Gastrocnemius medialis (tissue), 4 donors: Measurements from ENCODE around the gene KLF15. TPM values are rescaled to one million over a fixed set of nuclear protein-coding genes. Genes with fewer than 3 reads are reported as not detected.

Experiments
- ATAC-seq, 2 donors: fragments of 150-250 bp; one replicate each; pipeline ENCODE4 v1.9.1; 2016
- DNase-seq, 2 donors: peaks; one replicate each; pipeline ENCODE4 v3.0.0-alpha.2; 2019
- H3K27ac ChIP-seq, 4 donors: fragments of 200-600 bp; sonication (generic); 1 replicate in 1 of 4; 2 replicates in 3 of 4; pipeline ENCODE4 v1.5.1; 2016 to 2018; ENCODE audit warnings: mild to moderate bottlenecking in 2 of 4, moderate library complexity in 1 of 4
- H3K27me3 ChIP-seq, 3 donors: fragments of 200-600 bp; sonication (generic) in 2 of 3; 1 replicate in 1 of 3; 2 replicates in 2 of 3; pipeline versions ENCODE4 v1.5.1 to v1.6.0; 2016 to 2019; ENCODE audit warnings: mild to moderate bottlenecking in 1 of 3, moderate library complexity in 1 of 3
- H3K36me3 ChIP-seq, 2 donors: fragments of 200-600 bp; sonication (generic) in 1 of 2; one replicate each; pipeline ENCODE4 v1.5.1; 2017 to 2018
- H3K4me1 ChIP-seq, 2 donors: fragments of 200-600 bp; sonication (generic) in 1 of 2; one replicate each; pipeline ENCODE4 v1.5.1; 2016 to 2017; ENCODE audit warnings: mild to moderate bottlenecking in 2 of 2
- H3K4me3 ChIP-seq, 4 donors: fragments of 200-600 bp; sonication (generic) in 3 of 4; 1 replicate in 1 of 4; 2 replicates in 3 of 4; pipeline ENCODE4 v1.5.1; 2016 to 2019; ENCODE audit warnings: mild to moderate bottlenecking in 2 of 4
- H3K9me3 ChIP-seq, 3 donors: fragments of 200-600 bp; sonication (generic) in 2 of 3; 1 replicate in 1 of 3; 2 replicates in 2 of 3; pipeline ENCODE4 v1.5.1; 2016 to 2019
- CTCF ChIP-seq, 5 experiments: fragments of 450-650 bp in 3 of 5; fragments of 200-600 bp in 2 of 5; sonication (generic) in 2 of 5; IDR thresholded peaks in 4 of 5; conservative IDR thresholded peaks in 1 of 5; 1 replicate in 4 of 5; 2 replicates in 1 of 5; pipeline ENCODE4 v1.5.1; 2016 to 2019; ENCODE audit warnings: antibody characterized with exemption in 5 of 5, mild to moderate bottlenecking in 3 of 5, moderate library complexity in 3 of 5
- POLR2A ChIP-seq, 2 donors: fragments of 450-650 bp; IDR thresholded peaks; one replicate each; pipeline ENCODE4 v1.6.1; 2017; ENCODE audit warnings: antibody characterized with exemption in 2 of 2, mild to moderate bottlenecking in 2 of 2, moderate library complexity in 2 of 2
- in situ Hi-C, 4 donors: fragments of 200-750 bp; cut with MboI; loops; one replicate each; pipeline versions ENCODE4 v1.15.0 to v1.8.0; 2017; ENCODE audit warnings: low sequenced_read_pairs in 4 of 4
- intact Hi-C: fragments of 100-400 bp; cut with DNase I; formaldehyde crosslinking; loops from one replicate; pipeline ENCODE4 v1.15.1; 2023; ENCODE audit warnings: low total_unique reads
- total RNA-seq, 4 donors: library from RNA; depleted of rRNA; stranded (reverse); fragments of >200 nt; gene quantifications; one replicate each; pipeline versions ENCODE4 v1.1.0 to v1.2.3, GENCODE V29; 2016

Gene KLF15
- total RNA-seq, 4 donors from 2014 or later, result 75.1 to 157 (median 106) TPM

DNA sequence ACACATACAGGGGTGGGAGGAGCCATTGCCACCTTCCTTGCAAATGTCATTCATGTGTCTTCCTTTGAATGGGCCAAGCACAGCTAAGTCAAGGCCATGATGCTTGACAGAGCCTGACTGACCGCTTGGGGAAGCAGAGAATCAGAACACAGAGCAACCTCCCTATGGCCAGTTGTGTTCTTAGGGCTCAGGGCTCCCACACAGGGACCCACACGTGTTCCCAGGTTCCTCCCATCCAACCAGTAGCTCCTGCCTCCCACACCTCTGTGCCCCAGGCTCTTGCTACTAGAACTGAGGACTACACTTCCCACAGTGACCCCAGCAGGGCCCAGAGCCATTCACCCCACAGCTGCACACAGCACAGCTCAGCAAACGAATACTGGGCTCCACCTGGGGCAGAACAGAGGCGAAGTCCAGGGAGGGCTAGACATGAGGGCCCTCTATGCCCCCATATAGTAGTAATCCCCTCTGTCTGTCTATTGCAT is 42.9 kb downstream of the KLF15 start:
- ATAC-seq, result no peak
- no peak for TF ChIP-seq CTCF (IDR thresholded peaks at IDR 0.05 in 4 of 5, conservative IDR thresholded peaks at IDR 0.05 in 1 of 5)
- no peak for TF ChIP-seq POLR2A (IDR thresholded peaks at IDR 0.05)
- no peak overlapping the region for H3K27ac ChIP-seq
- H3K4me3 ChIP-seq, result no peak overlapping the region
- no peaks in the 10 kb centered on the region for H3K36me3 ChIP-seq
- intact Hi-C loops (no loop called here), in situ Hi-C loops (no loop called here)
- H3K9me3 ChIP-seq, result no peaks in the 10 kb centered on the region
- no peaks in the 10 kb centered on the region for H3K27me3 ChIP-seq
- H3K4me1 ChIP-seq, result no peaks in the 10 kb centered on the region
- no peak for DNase-seq

DNA sequence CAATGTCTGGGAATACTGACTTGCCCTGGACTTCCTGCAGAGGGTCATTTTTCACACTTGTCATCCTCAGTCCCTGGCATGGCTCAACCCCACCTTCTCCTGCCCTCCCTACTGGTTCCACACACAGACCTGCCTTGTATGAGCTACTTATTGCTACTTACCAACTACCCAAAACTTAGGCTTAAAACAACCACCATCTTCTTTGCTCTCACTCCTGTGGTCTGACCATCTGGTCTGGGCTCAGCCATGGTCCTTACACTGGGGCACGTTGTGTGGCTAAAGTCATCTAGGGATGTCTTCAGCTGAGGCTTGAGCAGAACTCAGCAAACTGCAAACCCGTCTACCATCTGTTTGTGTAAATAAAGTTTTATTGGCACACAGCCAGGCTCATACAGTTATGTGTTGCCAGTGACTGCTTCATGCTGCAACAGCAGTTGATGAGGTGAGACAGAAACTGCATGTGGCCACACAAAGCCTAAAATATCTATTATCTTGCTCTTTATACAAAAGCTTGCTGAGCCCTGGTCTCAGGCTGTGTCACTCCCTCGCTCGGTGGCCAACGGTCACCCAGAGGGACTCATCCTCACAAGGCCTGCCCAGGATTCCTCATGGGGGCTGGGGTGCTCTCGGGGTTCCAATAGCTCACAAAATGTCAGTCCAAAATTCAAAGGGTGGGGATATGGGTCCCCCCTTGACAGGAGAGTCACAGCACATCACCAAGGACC is 43.5 kb downstream of the KLF15 start:
- Histone ChIP-seq H3K4me1 (no peaks in the 10 kb centered on the region), H3K27ac (no peak overlapping the region), H3K36me3 (no peaks in the 10 kb centered on the region), H3K4me3 (no peak overlapping the region), H3K9me3 (no peaks in the 10 kb centered on the region), H3K27me3 (no peaks in the 10 kb centered on the region)
- intact Hi-C loops (no loop called here), in situ Hi-C loops (no loop called here)
- DNase-seq, result no peak
- ATAC-seq, result no peak
- TF ChIP-seq CTCF (IDR thresholded peaks at IDR 0.05 in 4 of 5, conservative IDR thresholded peaks at IDR 0.05 in 1 of 5), result no peak
- no peak for TF ChIP-seq POLR2A (IDR thresholded peaks at IDR 0.05)

DNA sequence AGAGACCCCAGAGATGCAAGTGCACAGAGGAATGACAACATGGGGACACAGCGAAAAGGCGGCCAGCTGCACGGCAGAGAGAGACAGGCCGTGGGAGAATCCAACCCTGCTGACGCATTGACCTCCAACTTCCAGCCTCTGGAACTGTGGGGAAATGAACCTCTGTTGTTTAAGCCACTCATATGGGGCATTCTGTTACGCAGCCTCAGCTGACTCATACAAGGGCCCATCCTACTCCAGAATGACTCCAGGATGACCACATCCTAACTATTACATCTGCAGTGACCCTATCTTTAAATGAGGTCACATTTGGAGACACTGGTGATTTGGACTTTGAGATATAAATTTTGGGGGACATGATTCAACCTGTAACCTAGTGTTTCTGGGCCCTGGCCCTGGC is 44.0 kb downstream of the KLF15 start:
- no peaks in the 10 kb centered on the region for H3K4me1 ChIP-seq
- DNase-seq (no peak), ATAC-seq (no peak)
- no peaks in the 10 kb centered on the region for H3K9me3 ChIP-seq
- H3K36me3 ChIP-seq, result no peaks in the 10 kb centered on the region
- H3K4me3 ChIP-seq, result no peak overlapping the region
- TF ChIP-seq POLR2A (IDR thresholded peaks at IDR 0.05) (no peak), CTCF (IDR thresholded peaks at IDR 0.05 in 4 of 5, conservative IDR thresholded peaks at IDR 0.05 in 1 of 5) (no peak)
- H3K27me3 ChIP-seq, result no peaks in the 10 kb centered on the region
- intact Hi-C loops, result no loop called here
- in situ Hi-C loops, result no loop called here
- no peak overlapping the region for H3K27ac ChIP-seq

GRCh38 chr3:126312341-126312740 is 44.9 kb downstream of the KLF15 start:
- Histone ChIP-seq H3K4me1 (no peaks in the 10 kb centered on the region), H3K9me3 (no peaks in the 10 kb centered on the region), H3K4me3 (no peak overlapping the region), H3K36me3 (no peaks in the 10 kb centered on the region), H3K27me3 (no peaks in the 10 kb centered on the region), H3K27ac (no peak overlapping the region)
- DNase-seq, result no peak
- ATAC-seq, result no peak
- in situ Hi-C loops (no loop called here), intact Hi-C loops (no loop called here)
- TF ChIP-seq CTCF (IDR thresholded peaks at IDR 0.05 in 4 of 5, conservative IDR thresholded peaks at IDR 0.05 in 1 of 5), result no peak
- TF ChIP-seq POLR2A (IDR thresholded peaks at IDR 0.05), result no peak
